Astrocyte (in vitro differentiated cells and primary cell): ENCODE data around the gene IFNE.

Experiments used
- CTCF ChIP-seq: IDR thresholded peaks from 2 replicates; pipeline ENCODE4 v1.5.1; 2011; ENCODE audit warnings: low read depth, mild to moderate bottlenecking, inconsistent platforms, low read length, moderate library complexity; ENCODE audit not compliant: insufficient read depth
- EZH2 ChIP-seq: IDR thresholded peaks from 2 replicates; pipeline ENCODE4 v1.6.1; 2012; ENCODE audit warnings: mild to moderate bottlenecking, low read length, inconsistent platforms; ENCODE audit not compliant: insufficient read depth

DNA sequence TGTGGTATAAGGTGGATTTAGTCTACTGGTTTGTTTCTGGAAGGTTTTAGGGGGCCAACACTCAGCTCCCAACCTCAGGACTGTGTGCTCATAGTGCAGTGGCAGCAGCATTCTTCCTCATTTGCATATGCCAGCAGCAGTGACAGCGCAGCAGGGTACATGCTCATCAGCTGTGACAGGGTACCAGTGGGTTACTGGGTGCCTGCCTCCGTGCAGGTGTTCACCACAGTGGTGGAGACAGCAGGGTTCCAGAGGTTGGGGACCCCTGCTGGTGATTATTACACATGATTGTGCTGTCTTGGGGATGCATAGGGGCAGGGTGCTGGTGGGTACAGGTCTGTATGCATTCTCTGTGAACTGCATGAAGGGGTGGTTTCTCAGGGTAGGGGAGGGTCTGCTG is 45.5 kb upstream of the IFNE start:
- no peak for TF ChIP-seq CTCF
- no peak for TF ChIP-seq EZH2
